ENCODE data around the gene MCM5.

- no peak for TF ChIP-seq CTCF (IDR thresholded peaks at IDR 0.05)
- no peak for TF ChIP-seq POLR2A (IDR thresholded peaks at IDR 0.05)
Measured at GRCh38 chr22:35418088-35418487, 18.1 kb downstream of the MCM5 start.
